Skeletal muscle satellite cell (primary cell): Measurements from ENCODE around the gene MRC2.

Experiments used
- H3K27me3 ChIP-seq: 2 replicates; pipeline ENCODE4 v1.7.0; 2013; ENCODE audit warnings: low read length; ENCODE audit not compliant: control insufficient read depth, insufficient read depth
- H3K36me3 ChIP-seq: 2 replicates; pipeline ENCODE4 v1.7.0; 2013; ENCODE audit warnings: mild to moderate bottlenecking, control low read depth, low read length; ENCODE audit not compliant: insufficient read depth
- H3K4me1 ChIP-seq: 2 replicates; pipeline ENCODE4 v1.7.0; 2013; ENCODE audit warnings: low read length; ENCODE audit not compliant: control insufficient read depth, insufficient read depth
- H3K4me2 ChIP-seq: 2 replicates; pipeline ENCODE4 v1.7.0; 2013; ENCODE audit warnings: mild to moderate bottlenecking, low read length
- H3K4me3 ChIP-seq: 2 replicates; pipeline ENCODE4 v1.7.0; 2013; ENCODE audit warnings: low read length
- H3K9ac ChIP-seq: 2 replicates; pipeline ENCODE4 v1.7.0; 2013; ENCODE audit warnings: mild to moderate bottlenecking, low read depth, low read length, moderate library complexity
- H3K9me3 ChIP-seq: replicated peaks from 2 replicates; pipeline ENCODE4 v1.7.0; 2013; ENCODE audit warnings: mild to moderate bottlenecking, control low read depth, low read length

Gene MRC2

GRCh38 chr17:62701706-62702085 lies 74.2 kb downstream of the MRC2 start:
- Histone ChIP-seq H3K4me2 (no peak overlapping the region), H3K4me3 (no peak overlapping the region), H3K36me3 (no peaks in the 10 kb centered on the region), H3K4me1 (peaks cover 32% of the 10 kb centered on the region), H3K27me3 (no peaks in the 10 kb centered on the region), H3K9ac (no peak overlapping the region), H3K9me3 (no peaks in the 10 kb centered on the region)

GRCh38 chr17:62702746-62703260 lies 75.3 kb downstream of the MRC2 start:
- H3K4me2 ChIP-seq: peak overlapping the region; percentile 93
- H3K27me3 ChIP-seq: no peaks in the 10 kb centered on the region
- peak overlapping the region; percentile 93 for H3K9ac ChIP-seq
- H3K4me3 ChIP-seq: peak overlapping the region; percentile 76
- no peaks in the 10 kb centered on the region for H3K9me3 ChIP-seq
- no peaks in the 10 kb centered on the region for H3K36me3 ChIP-seq
- H3K4me1 ChIP-seq: peaks cover 30% of the 10 kb centered on the region

- peak overlapping the region; percentile 93 for H3K9ac ChIP-seq
- no peaks in the 10 kb centered on the region for H3K27me3 ChIP-seq
- H3K4me2 ChIP-seq: peak overlapping the region; percentile 93
- peaks cover 30% of the 10 kb centered on the region for H3K4me1 ChIP-seq
- peak overlapping the region; percentile 76 for H3K4me3 ChIP-seq
- H3K9me3 ChIP-seq: peaks cover under 1% of the 10 kb centered on the region
- H3K36me3 ChIP-seq: no peaks in the 10 kb centered on the region
Observed at GRCh38 chr17:62703261-62703775, 75.8 kb downstream of the MRC2 start.

- Histone ChIP-seq H3K4me1 (peaks cover 30% of the 10 kb centered on the region), H3K4me2 (peak overlapping the region; percentile 93), H3K9me3 (peaks cover 6% of the 10 kb centered on the region), H3K36me3 (no peaks in the 10 kb centered on the region), H3K9ac (peak overlapping the region; percentile 93), H3K4me3 (peak overlapping the region; percentile 76), H3K27me3 (no peaks in the 10 kb centered on the region)
Observed at GRCh38 chr17:62703776-62704380, 76.4 kb downstream of the MRC2 start.

GRCh38 chr17:62704381-62704971 lies 77.0 kb downstream of the MRC2 start:
- Histone ChIP-seq H3K4me2 (peak overlapping the region; percentile 93), H3K36me3 (no peaks in the 10 kb centered on the region), H3K9me3 (peaks cover 7% of the 10 kb centered on the region), H3K4me1 (peaks cover 30% of the 10 kb centered on the region), H3K9ac (peak overlapping the region; percentile 93), H3K27me3 (no peaks in the 10 kb centered on the region), H3K4me3 (peak overlapping the region; percentile 76)

- Histone ChIP-seq H3K36me3 (no peaks in the 10 kb centered on the region), H3K4me3 (peak overlapping the region; percentile 76), H3K9ac (peak overlapping the region; percentile 93), H3K4me2 (peak overlapping the region; percentile 93), H3K9me3 (peaks cover 7% of the 10 kb centered on the region), H3K4me1 (peaks cover 30% of the 10 kb centered on the region), H3K27me3 (no peaks in the 10 kb centered on the region)
Observed at GRCh38 chr17:62705156-62705777, 77.8 kb downstream of the MRC2 start.

GRCh38 chr17:62705778-62706597 lies 78.5 kb downstream of the MRC2 start:
- Histone ChIP-seq H3K27me3 (no peaks in the 10 kb centered on the region), H3K4me2 (peak overlapping the region; percentile 93), H3K4me3 (peak overlapping the region; percentile 76), H3K9me3 (peaks cover 7% of the 10 kb centered on the region), H3K4me1 (peaks cover 30% of the 10 kb centered on the region), H3K9ac (peak overlapping the region; percentile 93), H3K36me3 (no peaks in the 10 kb centered on the region)

- no peak overlapping the region for H3K4me3 ChIP-seq
Observed at GRCh38 chr17:62706598-62707424, 79.3 kb downstream of the MRC2 start.

GRCh38 chr17:62707425-62707739 lies 79.9 kb downstream of the MRC2 start:
- no peak overlapping the region for H3K4me3 ChIP-seq
- peaks cover 7% of the 10 kb centered on the region for H3K9me3 ChIP-seq
- H3K27me3 ChIP-seq: no peaks in the 10 kb centered on the region
- no peak overlapping the region for H3K4me2 ChIP-seq
- no peaks in the 10 kb centered on the region for H3K36me3 ChIP-seq
- H3K4me1 ChIP-seq: peaks cover 36% of the 10 kb centered on the region
- no peak overlapping the region for H3K9ac ChIP-seq

More at GRCh38 chr17:62706598-62707424, 79.3 kb downstream of the MRC2 start:
- H3K36me3 ChIP-seq: no peaks in the 10 kb centered on the region
- H3K27me3 ChIP-seq: no peaks in the 10 kb centered on the region
- H3K4me1 ChIP-seq: peaks cover 30% of the 10 kb centered on the region
- H3K9ac ChIP-seq: no peak overlapping the region
- peaks cover 7% of the 10 kb centered on the region for H3K9me3 ChIP-seq
- H3K4me2 ChIP-seq: no peak overlapping the region

- Histone ChIP-seq H3K4me2 (no peak overlapping the region), H3K4me1 (peaks cover 27% of the 10 kb centered on the region), H3K27me3 (no peaks in the 10 kb centered on the region), H3K4me3 (no peak overlapping the region), H3K36me3 (no peaks in the 10 kb centered on the region), H3K9me3 (peaks cover 7% of the 10 kb centered on the region), H3K9ac (no peak overlapping the region)
Observed at GRCh38 chr17:62708587-62708986, 81.1 kb downstream of the MRC2 start.
